BLaER1 (cell line): ENCODE data around the gene METTL5.

Experiments used
- H3K27ac ChIP-seq: shearing (Covaris generic); formaldehyde crosslinking; 2 replicates; pipeline ENCODE4 v1.8.1; 2022
- H3K27me3 ChIP-seq: shearing (Covaris generic); formaldehyde crosslinking; 2 replicates; pipeline ENCODE4 v1.8.1; 2022
- H3K36me3 ChIP-seq: shearing (Covaris generic); formaldehyde crosslinking; 2 replicates; pipeline ENCODE4 v1.8.1; 2022
- H3K4me1 ChIP-seq: shearing (Covaris generic); formaldehyde crosslinking; 2 replicates; pipeline ENCODE4 v1.8.1; 2022
- H3K4me2 ChIP-seq: shearing (Covaris generic); formaldehyde crosslinking; 2 replicates; pipeline ENCODE4 v1.8.1; 2022
- H3K4me3 ChIP-seq: shearing (Covaris generic); formaldehyde crosslinking; 2 replicates; pipeline ENCODE4 v1.8.1; 2022
- H3K9ac ChIP-seq: shearing (Covaris generic); formaldehyde crosslinking; 2 replicates; pipeline ENCODE4 v1.8.1; 2022
- H3K9me3 ChIP-seq: shearing (Covaris generic); formaldehyde crosslinking; 2 replicates; pipeline ENCODE4 v1.8.1; 2022
- H4K20me1 ChIP-seq: shearing (Covaris generic); formaldehyde crosslinking; 2 replicates; pipeline ENCODE4 v1.8.1; 2022
- Cebpa-rat ChIP-seq: shearing (Covaris generic); IDR thresholded peaks from 2 replicates; pipeline ENCODE4 v1.8.1; 2022

METTL5 gene

DNA sequence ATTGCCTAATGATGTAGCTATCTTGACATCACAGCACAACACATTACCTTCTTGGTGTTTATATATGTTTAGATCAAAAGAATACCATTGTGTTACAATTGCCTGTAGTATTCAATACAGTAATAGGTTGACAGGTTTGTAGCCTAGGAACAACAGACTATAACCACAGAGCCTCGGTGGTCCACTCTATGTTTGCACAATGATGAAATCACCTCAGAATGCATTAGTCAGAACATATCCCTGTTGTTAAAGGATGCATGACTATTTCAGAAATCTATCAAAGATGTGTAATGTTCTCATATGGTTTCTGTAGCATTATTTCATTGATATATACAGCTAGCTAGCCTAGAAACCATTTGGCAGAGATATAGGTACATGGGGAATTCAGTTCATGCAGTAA is 8.9 kb downstream of the METTL5 start:
- H3K4me1 ChIP-seq = no peaks in the 10 kb centered on the region
- TF ChIP-seq Cebpa-rat = no peak
- peaks cover 47% of the 10 kb centered on the region for H4K20me1 ChIP-seq
- peaks cover 17% of the 10 kb centered on the region; the same call in 1 of the 2 replicates for H3K9me3 ChIP-seq
- no peak overlapping the region for H3K27ac ChIP-seq
- no peak overlapping the region for H3K4me3 ChIP-seq
- no peak overlapping the region for H3K9ac ChIP-seq
- no peak overlapping the region for H3K4me2 ChIP-seq
- no peaks in the 10 kb centered on the region for H3K27me3 ChIP-seq
- peaks cover 89% of the 10 kb centered on the region for H3K36me3 ChIP-seq

DNA sequence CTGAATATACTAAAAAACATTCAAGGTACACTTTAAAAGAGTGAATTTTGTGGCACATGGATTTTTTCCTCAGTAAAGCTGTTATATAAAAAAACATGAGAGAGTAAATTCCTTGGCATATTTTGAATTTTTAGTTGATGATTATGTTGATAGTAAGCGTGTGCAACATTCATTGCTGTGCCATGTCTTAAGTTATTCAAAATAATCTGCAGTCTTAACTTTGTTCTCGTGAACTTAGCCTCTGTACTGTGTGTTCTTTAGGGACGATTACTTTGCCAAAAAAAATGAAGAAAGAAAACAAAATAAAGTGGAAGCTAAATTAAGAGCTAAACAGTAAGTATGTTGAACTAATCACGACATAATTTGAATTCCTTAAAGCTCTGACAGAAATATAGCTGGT is 16.5 kb downstream of the METTL5 start:
- Histone ChIP-seq H3K4me2 (no peak overlapping the region), H3K27ac (no peak overlapping the region), H4K20me1 (peaks cover 67% of the 10 kb centered on the region), H3K9ac (no peak overlapping the region), H3K9me3 (no peaks in the 10 kb centered on the region), H3K4me1 (no peaks in the 10 kb centered on the region), H3K36me3 (peaks cover 99% of the 10 kb centered on the region), H3K27me3 (no peaks in the 10 kb centered on the region), H3K4me3 (no peak overlapping the region)
- TF ChIP-seq Cebpa-rat = no peak

DNA sequence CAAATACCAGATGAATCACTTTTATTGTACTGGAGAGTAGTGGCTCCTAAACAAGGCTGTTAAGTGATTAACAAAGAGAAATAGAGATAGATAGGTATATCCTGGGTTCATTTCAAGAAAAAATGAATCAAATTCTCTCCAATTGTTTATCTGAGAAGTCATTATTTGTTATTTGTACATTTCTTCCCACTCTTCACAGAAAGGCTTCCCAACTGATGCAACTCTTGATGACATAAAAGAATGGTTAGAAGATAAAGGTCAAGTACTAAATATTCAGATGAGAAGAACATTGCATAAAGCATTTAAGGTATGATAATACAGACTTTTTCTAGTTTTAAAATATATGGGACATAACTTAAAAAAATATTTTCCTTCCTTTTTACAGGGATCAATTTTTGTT is 18.1 kb downstream of the METTL5 start:
- no peak for TF ChIP-seq Cebpa-rat
- Histone ChIP-seq H3K4me1 (0 out of 2 replicates have a peak, but pooled peaks cover 7% of the 10 kb centered on the region), H3K36me3 (peaks cover 99% of the 10 kb centered on the region), H3K9ac (no peak overlapping the region), H4K20me1 (peaks cover 68% of the 10 kb centered on the region), H3K27me3 (no peaks in the 10 kb centered on the region), H3K27ac (no peak overlapping the region), H3K9me3 (no peaks in the 10 kb centered on the region), H3K4me3 (no peak overlapping the region), H3K4me2 (no peak overlapping the region)

DNA sequence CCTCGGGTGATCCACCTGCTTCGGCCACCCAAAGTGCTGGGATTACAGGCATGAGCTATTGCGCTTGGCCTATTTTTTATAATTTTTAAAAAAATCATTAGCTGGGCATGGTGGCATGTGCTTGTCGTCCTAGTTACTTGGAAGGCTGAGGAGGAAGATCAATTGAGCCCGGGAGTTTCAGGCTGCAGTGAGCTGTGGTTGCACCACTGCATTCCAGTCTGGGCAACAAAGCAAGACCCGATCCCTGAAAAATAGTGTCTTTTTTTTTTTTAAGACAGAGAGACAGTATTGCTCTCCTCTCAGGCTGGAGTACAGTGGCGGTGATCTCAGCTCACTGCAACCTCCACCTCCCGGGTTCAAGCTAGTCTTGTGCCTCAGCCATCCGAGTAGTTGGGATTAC is 21.2 kb downstream of the METTL5 start:
- Histone ChIP-seq H3K27ac (no peak overlapping the region), H3K27me3 (no peaks in the 10 kb centered on the region), H3K9me3 (no peaks in the 10 kb centered on the region), H3K36me3 (peaks cover 72% of the 10 kb centered on the region), H3K4me3 (no peak overlapping the region), H3K4me1 (peaks cover 20% of the 10 kb centered on the region), H4K20me1 (peaks cover 82% of the 10 kb centered on the region), H3K4me2 (no peak overlapping the region), H3K9ac (no peak overlapping the region)
- TF ChIP-seq Cebpa-rat = no peak

DNA sequence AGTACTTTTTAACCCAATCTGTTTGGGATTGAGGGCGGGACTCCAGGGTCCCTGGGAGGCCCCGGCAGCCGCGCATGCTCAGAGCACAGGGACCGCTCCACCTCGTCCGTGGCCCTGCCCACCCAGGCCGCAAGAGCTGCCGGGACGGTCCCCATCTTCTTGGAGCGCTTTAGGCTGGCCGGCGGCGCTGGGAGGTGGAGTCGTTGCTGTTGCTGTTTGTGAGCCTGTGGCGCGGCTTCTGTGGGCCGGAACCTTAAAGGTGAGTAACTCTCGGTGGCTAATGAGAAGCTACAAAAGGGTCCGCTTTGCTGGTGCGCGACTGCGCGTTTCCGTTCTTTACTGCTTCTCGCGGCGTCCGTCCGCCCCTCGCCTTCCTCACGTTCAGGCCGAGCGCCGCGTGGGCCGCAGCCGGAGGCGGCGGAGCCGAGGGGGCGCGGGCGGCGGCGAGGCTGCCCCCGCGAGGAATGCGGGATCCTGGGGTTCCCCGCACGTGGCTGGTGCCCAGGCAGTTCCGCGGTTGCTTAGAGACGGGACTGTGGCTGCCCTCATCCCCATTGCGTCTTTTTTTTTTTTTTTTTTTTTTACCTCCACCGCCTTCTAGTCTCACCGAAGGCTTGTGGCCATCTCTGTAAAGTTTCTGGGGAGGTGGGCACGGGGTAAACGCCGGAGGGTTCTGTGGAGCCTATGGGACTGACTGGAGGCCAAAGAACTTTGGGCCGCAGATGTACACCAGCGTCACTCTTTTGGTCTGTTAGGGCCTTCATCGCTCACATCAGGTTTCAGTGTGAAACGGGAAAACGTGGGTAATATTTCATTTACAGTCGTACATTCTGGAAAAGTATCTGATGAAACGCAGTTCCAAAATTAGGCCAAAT is 25.8 kb downstream of the METTL5 start, which contains the start of gene SSB:
Gene SSB, plus strand, starts transcription at position 154 of the 875 bp plus-strand sequence. CDS start 2,090 bp downstream, outside the sequence.
- Histone ChIP-seq H3K4me3 (peak within 1 kb of the TSS; percentile 85), H3K4me1 (peaks cover 24% of the 10 kb centered on the region), H3K9me3 (no peaks in the 10 kb centered on the region), H4K20me1 (peaks cover 50% of the 10 kb centered on the region), H3K27ac (peak within 1 kb of the TSS; percentile 88), H3K36me3 (peaks cover 28% of the 10 kb centered on the region), H3K4me2 (peak within 1 kb of the TSS; percentile 85), H3K27me3 (no peaks in the 10 kb centered on the region), H3K9ac (peak within 1 kb of the TSS; percentile 91)
- no peak for TF ChIP-seq Cebpa-rat

DNA sequence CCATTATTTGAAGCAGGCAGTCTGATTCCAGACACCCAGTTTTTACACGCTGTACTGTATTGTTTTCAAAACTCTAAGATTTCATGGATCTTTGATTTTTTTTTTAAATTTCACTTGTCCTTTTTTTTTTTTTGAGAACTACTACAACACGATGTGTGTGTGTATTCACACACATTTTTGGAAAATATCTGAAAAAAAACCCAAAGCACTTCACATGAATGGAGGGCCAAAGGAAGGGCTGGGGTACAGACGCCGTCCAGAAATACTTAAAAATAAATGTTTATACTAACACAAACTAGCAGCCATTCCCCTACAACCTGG is 26.3 kb downstream of the METTL5 start:
- H3K4me3 ChIP-seq = peak overlapping the region; percentile 85
- no peak for TF ChIP-seq Cebpa-rat
- no peak overlapping the region for H3K27ac ChIP-seq
- peaks cover 24% of the 10 kb centered on the region for H3K4me1 ChIP-seq
- peaks cover 22% of the 10 kb centered on the region for H3K36me3 ChIP-seq
- H3K9me3 ChIP-seq = no peaks in the 10 kb centered on the region
- H3K9ac ChIP-seq = peak overlapping the region; percentile 91
- H4K20me1 ChIP-seq = peaks cover 44% of the 10 kb centered on the region
- H3K27me3 ChIP-seq = no peaks in the 10 kb centered on the region
- peak overlapping the region; percentile 85 for H3K4me2 ChIP-seq

DNA sequence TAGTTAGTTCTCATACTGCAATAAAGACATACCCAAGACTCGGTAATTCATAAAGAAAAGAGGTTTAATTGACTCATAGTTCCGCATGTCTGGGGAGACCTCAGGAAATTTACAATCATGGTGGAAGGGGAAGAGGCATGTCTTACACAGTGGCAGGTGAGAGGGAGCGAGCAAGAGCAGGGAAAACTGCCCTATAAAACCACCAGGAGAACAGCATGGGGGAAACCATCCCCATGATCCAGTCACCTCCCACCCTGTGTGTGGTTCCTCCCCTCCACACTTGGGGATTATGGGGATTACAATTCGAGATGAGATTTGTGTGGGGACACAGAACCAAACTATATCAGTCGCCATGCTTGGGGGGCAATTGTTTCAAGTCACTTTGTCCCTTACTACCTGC is 27.1 kb downstream of the METTL5 start:
- Histone ChIP-seq H3K4me2 (no peak overlapping the region), H3K9ac (no peak overlapping the region), H3K4me1 (peaks cover 24% of the 10 kb centered on the region), H3K4me3 (no peak overlapping the region), H3K36me3 (peaks cover 14% of the 10 kb centered on the region), H3K27me3 (no peaks in the 10 kb centered on the region), H3K9me3 (no peaks in the 10 kb centered on the region), H3K27ac (no peak overlapping the region), H4K20me1 (peaks cover 36% of the 10 kb centered on the region)
- no peak for TF ChIP-seq Cebpa-rat

DNA sequence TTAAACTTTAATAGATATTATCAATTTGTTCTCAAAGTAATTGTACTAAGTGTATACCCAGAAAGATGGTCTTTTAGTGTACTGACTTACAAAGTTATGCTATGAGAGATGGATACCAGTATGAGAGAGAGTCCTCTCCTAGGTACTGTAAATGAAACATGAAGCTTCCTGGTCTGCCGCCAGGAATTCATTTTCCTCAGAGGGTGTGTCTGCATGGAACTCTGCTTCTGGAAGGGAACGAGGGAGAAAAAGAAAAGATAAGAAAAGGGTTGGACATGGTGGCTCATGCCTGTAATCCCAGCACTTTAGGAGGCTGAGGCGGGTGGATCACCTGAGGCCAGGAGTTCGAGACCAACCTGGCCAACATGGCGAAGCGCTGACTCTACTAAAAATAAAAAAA is 28.3 kb downstream of the METTL5 start:
- no peaks in the 10 kb centered on the region for H3K9me3 ChIP-seq
- H3K9ac ChIP-seq = no peak overlapping the region
- peaks cover 3% of the 10 kb centered on the region for H3K36me3 ChIP-seq
- no peaks in the 10 kb centered on the region for H3K27me3 ChIP-seq
- H4K20me1 ChIP-seq = peaks cover 25% of the 10 kb centered on the region
- H3K4me3 ChIP-seq = no peak overlapping the region
- peaks cover 16% of the 10 kb centered on the region for H3K4me1 ChIP-seq
- no peak overlapping the region for H3K4me2 ChIP-seq
- no peak for TF ChIP-seq Cebpa-rat
- H3K27ac ChIP-seq = no peak overlapping the region

DNA sequence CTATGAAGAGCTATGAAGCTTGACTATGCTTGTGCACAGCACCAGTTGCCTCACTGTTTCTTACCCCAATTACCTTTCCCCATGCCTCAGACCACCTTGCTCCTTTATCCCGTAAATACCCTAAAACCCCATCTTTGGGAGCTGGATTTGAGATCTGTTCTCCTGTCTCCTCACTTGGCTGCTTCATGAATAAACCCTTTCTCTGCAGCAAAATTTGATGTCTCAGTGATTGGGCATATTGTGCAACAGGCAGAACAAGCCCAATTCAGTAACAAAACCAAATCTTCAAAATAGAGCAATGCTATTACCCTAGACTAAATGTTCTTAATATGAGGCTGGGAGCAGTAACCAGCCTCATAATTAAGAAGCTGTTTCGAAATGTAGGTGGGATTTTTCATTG is 29.5 kb downstream of the METTL5 start:
- no peak for TF ChIP-seq Cebpa-rat
- Histone ChIP-seq H3K9me3 (no peaks in the 10 kb centered on the region), H3K4me1 (peaks cover 9% of the 10 kb centered on the region), H3K27me3 (no peaks in the 10 kb centered on the region), H3K4me3 (no peak overlapping the region), H3K9ac (no peak overlapping the region), H3K27ac (no peak overlapping the region), H3K36me3 (no peaks in the 10 kb centered on the region), H3K4me2 (no peak overlapping the region), H4K20me1 (peaks cover 12% of the 10 kb centered on the region)

DNA sequence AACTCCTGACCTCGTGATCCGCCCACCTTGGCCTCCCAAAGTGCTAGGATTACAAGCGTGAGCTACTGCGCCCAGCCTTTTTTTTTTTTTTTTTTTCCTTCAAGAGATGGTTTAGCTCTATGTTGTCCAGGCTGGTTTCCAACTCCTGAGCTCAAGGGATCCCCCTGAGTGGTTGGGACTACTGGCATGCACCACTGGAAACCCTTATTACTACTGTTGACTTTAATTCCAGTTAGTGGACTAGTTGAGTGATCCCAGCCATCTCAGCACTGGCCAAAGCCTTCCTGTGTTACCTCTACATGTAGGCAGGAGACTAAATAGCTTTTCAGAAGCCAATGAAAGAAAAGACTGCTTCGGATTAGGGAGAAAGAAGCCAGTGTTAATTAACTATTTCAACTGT is 34.1 kb downstream of the METTL5 start:
- Histone ChIP-seq H4K20me1 (no peaks in the 10 kb centered on the region), H3K27ac (no peak overlapping the region), H3K4me2 (no peak overlapping the region), H3K9me3 (no peaks in the 10 kb centered on the region), H3K9ac (no peak overlapping the region), H3K27me3 (no peaks in the 10 kb centered on the region), H3K4me1 (no peaks in the 10 kb centered on the region), H3K4me3 (no peak overlapping the region), H3K36me3 (no peaks in the 10 kb centered on the region)
- no peak for TF ChIP-seq Cebpa-rat
